ENCODE results near the gene PLAAT5.
A peak's percentile ranks its signal among the peaks of the same experiment; 100 is the strongest.

PLAAT5 gene

GRCh38 chr11:63493127-63493526 lies 2.2 kb upstream of the PLAAT5 start:
- Histone ChIP-seq H3K14ac (ENCODE audit: low read length in 2 of 2) (no peak overlapping the region), H3K23ac (ENCODE audit: low read length in 2 of 2) (no peak overlapping the region), H3K18ac (ENCODE audit: low read depth in 1 of 2, low read length in 2 of 2) (no peak overlapping the region), H3K4ac (ENCODE audit: low read depth in 1 of 2, low read length in 2 of 2) (no peak overlapping the region), H3K4me2 (ENCODE audit: low read length, poor library complexity, severe bottlenecking) (no peak overlapping the region), H3K9me3 (ENCODE audit: control insufficient read depth, low read length) (peaks cover 8% of the 10 kb centered on the region), H3K27ac (ENCODE audit: low read length, poor library complexity, severe bottlenecking) (no peak overlapping the region), H3K27me3 (ENCODE audit: control insufficient read depth in 1 of 2, insufficient read depth in 1 of 2, low read length in 2 of 2) (no peaks in the 10 kb centered on the region), H3K9ac (ENCODE audit: low read length) (no peak overlapping the region), H3K36me3 (ENCODE audit: control insufficient read depth in 1 of 2, insufficient read depth in 2 of 2, low read depth in 1 of 2, low read length in 2 of 2) (no peaks in the 10 kb centered on the region), H2BK15ac (ENCODE audit: low read depth, poor library complexity, severe bottlenecking) (no peak overlapping the region), H4K91ac (ENCODE audit: low read length) (no peak overlapping the region), H4K8ac (ENCODE audit: low read length) (no peak overlapping the region), H3K4me3 (ENCODE audit: insufficient read depth in 1 of 2, low read depth in 1 of 2, low read length in 2 of 2) (no peak overlapping the region), H2BK12ac (ENCODE audit: low read length in 2 of 2) (no peak overlapping the region), H2AK5ac (ENCODE audit: low read length, severe bottlenecking) (no peak overlapping the region), H2AFZ (ENCODE audit: low read depth, low read length) (no peak overlapping the region), H2BK120ac (ENCODE audit: low read depth, low read length) (no peak overlapping the region), H3K79me1 (replicated peaks; ENCODE audit: low read length, poor library complexity, severe bottlenecking) (no peaks in the 10 kb centered on the region), H2BK5ac (ENCODE audit: low read depth, low read length, poor library complexity, severe bottlenecking) (no peak overlapping the region), H3K4me1 (ENCODE audit: control insufficient read depth, insufficient read depth, low read depth, low read length) (peaks cover 11% of the 10 kb centered on the region)
- no CpG with 5 or more reads among the region's 1 CpG for WGBS
- no peak for DNase-seq

- WGBS = no CpG with 5 or more reads among the region's 1 CpG
- Histone ChIP-seq H3K4me1 (ENCODE audit: control insufficient read depth, insufficient read depth, low read depth, low read length) (peaks cover 11% of the 10 kb centered on the region), H2BK12ac (ENCODE audit: low read length in 2 of 2) (no peak overlapping the region)
Measured at GRCh38 chr11:63492441-63492840, 1.5 kb upstream of the PLAAT5 start.

GRCh38 chr11:63491636-63492372 lies 837 bp upstream of the PLAAT5 start:
- WGBS = 50% methylated on average over 9 of the region's 11 CpGs
- H3K27ac ChIP-seq (ENCODE audit: low read length, poor library complexity, severe bottlenecking) = no peak overlapping the region
- H3K4me2 ChIP-seq (ENCODE audit: low read length, poor library complexity, severe bottlenecking) = peak overlapping the region; percentile 94
- no peak overlapping the region for H2BK12ac ChIP-seq (ENCODE audit: low read length in 2 of 2)
- H3K18ac ChIP-seq (ENCODE audit: low read depth in 1 of 2, low read length in 2 of 2) = no peak overlapping the region
- H3K9ac ChIP-seq (ENCODE audit: low read length) = peak overlapping the region; percentile 76
- no peak overlapping the region for H2AFZ ChIP-seq (ENCODE audit: low read depth, low read length)
- peak overlapping the region in 1 of 2 experiments; percentile 74 for H3K4me3 ChIP-seq (ENCODE audit: insufficient read depth in 1 of 2, low read depth in 1 of 2, low read length in 2 of 2)
- no peak overlapping the region for H4K8ac ChIP-seq (ENCODE audit: low read length)
- H2BK15ac ChIP-seq (ENCODE audit: low read depth, poor library complexity, severe bottlenecking) = no peak overlapping the region
- H3K27me3 ChIP-seq (ENCODE audit: control insufficient read depth in 1 of 2, insufficient read depth in 1 of 2, low read length in 2 of 2) = no peaks in the 10 kb centered on the region
- peaks cover 11% of the 10 kb centered on the region for H3K4me1 ChIP-seq (ENCODE audit: control insufficient read depth, insufficient read depth, low read depth, low read length)
- no peak for DNase-seq
- H3K4ac ChIP-seq (ENCODE audit: low read depth in 1 of 2, low read length in 2 of 2) = no peak overlapping the region
- no peaks in the 10 kb centered on the region for H3K9me3 ChIP-seq (ENCODE audit: control insufficient read depth, low read length)
- no peaks in the 10 kb centered on the region for H3K79me1 ChIP-seq (replicated peaks; ENCODE audit: low read length, poor library complexity, severe bottlenecking)
- H4K91ac ChIP-seq (ENCODE audit: low read length) = no peak overlapping the region
- no peak overlapping the region for H2AK5ac ChIP-seq (ENCODE audit: low read length, severe bottlenecking)
- H2BK120ac ChIP-seq (ENCODE audit: low read depth, low read length) = no peak overlapping the region
- H2BK5ac ChIP-seq (ENCODE audit: low read depth, low read length, poor library complexity, severe bottlenecking) = no peak overlapping the region
- H3K36me3 ChIP-seq (ENCODE audit: control insufficient read depth in 1 of 2, insufficient read depth in 2 of 2, low read depth in 1 of 2, low read length in 2 of 2) = no peaks in the 10 kb centered on the region
- no peak overlapping the region for H3K23ac ChIP-seq (ENCODE audit: low read length in 2 of 2)
- no peak overlapping the region for H3K14ac ChIP-seq (ENCODE audit: low read length in 2 of 2)

More at GRCh38 chr11:63492441-63492840, 1.5 kb upstream of the PLAAT5 start:
- Histone ChIP-seq H4K91ac (ENCODE audit: low read length) (no peak overlapping the region), H3K79me1 (replicated peaks; ENCODE audit: low read length, poor library complexity, severe bottlenecking) (no peaks in the 10 kb centered on the region), H3K4me2 (ENCODE audit: low read length, poor library complexity, severe bottlenecking) (no peak overlapping the region), H3K4ac (ENCODE audit: low read depth in 1 of 2, low read length in 2 of 2) (no peak overlapping the region), H3K23ac (ENCODE audit: low read length in 2 of 2) (no peak overlapping the region), H2AK5ac (ENCODE audit: low read length, severe bottlenecking) (no peak overlapping the region), H3K9ac (ENCODE audit: low read length) (no peak overlapping the region), H4K8ac (ENCODE audit: low read length) (no peak overlapping the region), H3K27me3 (ENCODE audit: control insufficient read depth in 1 of 2, insufficient read depth in 1 of 2, low read length in 2 of 2) (no peaks in the 10 kb centered on the region), H2AFZ (ENCODE audit: low read depth, low read length) (no peak overlapping the region), H3K9me3 (ENCODE audit: control insufficient read depth, low read length) (peaks cover 2% of the 10 kb centered on the region), H2BK5ac (ENCODE audit: low read depth, low read length, poor library complexity, severe bottlenecking) (no peak overlapping the region), H3K36me3 (ENCODE audit: control insufficient read depth in 1 of 2, insufficient read depth in 2 of 2, low read depth in 1 of 2, low read length in 2 of 2) (no peaks in the 10 kb centered on the region), H3K14ac (ENCODE audit: low read length in 2 of 2) (no peak overlapping the region), H3K4me3 (ENCODE audit: insufficient read depth in 1 of 2, low read depth in 1 of 2, low read length in 2 of 2) (no peak overlapping the region), H2BK120ac (ENCODE audit: low read depth, low read length) (no peak overlapping the region), H3K27ac (ENCODE audit: low read length, poor library complexity, severe bottlenecking) (no peak overlapping the region), H3K18ac (ENCODE audit: low read depth in 1 of 2, low read length in 2 of 2) (no peak overlapping the region), H2BK15ac (ENCODE audit: low read depth, poor library complexity, severe bottlenecking) (no peak overlapping the region)
- no peak for DNase-seq

GRCh38 chr11:63491240-63491587 lies 247 bp upstream of the PLAAT5 start:
- H3K18ac ChIP-seq (ENCODE audit: low read depth in 1 of 2, low read length in 2 of 2) = no peak overlapping the region
- H4K8ac ChIP-seq (ENCODE audit: low read length) = no peak overlapping the region
- H3K27me3 ChIP-seq (ENCODE audit: control insufficient read depth in 1 of 2, insufficient read depth in 1 of 2, low read length in 2 of 2) = no peaks in the 10 kb centered on the region
- no peaks in the 10 kb centered on the region for H3K79me1 ChIP-seq (replicated peaks; ENCODE audit: low read length, poor library complexity, severe bottlenecking)
- no peak overlapping the region for H3K23ac ChIP-seq (ENCODE audit: low read length in 2 of 2)
- H2AK5ac ChIP-seq (ENCODE audit: low read length, severe bottlenecking) = no peak overlapping the region
- no peak for DNase-seq
- H3K27ac ChIP-seq (ENCODE audit: low read length, poor library complexity, severe bottlenecking) = no peak overlapping the region
- H2BK15ac ChIP-seq (ENCODE audit: low read depth, poor library complexity, severe bottlenecking) = no peak overlapping the region
- no peak overlapping the region for H2BK12ac ChIP-seq (ENCODE audit: low read length in 2 of 2)
- H4K91ac ChIP-seq (ENCODE audit: low read length) = no peak overlapping the region
- H3K14ac ChIP-seq (ENCODE audit: low read length in 2 of 2) = no peak overlapping the region
- peaks cover 2% of the 10 kb centered on the region for H3K9me3 ChIP-seq (ENCODE audit: control insufficient read depth, low read length)
- H2BK5ac ChIP-seq (ENCODE audit: low read depth, low read length, poor library complexity, severe bottlenecking) = peak overlapping the region; percentile 73
- H3K4me1 ChIP-seq (ENCODE audit: control insufficient read depth, insufficient read depth, low read depth, low read length) = peaks cover 11% of the 10 kb centered on the region
- no peaks in the 10 kb centered on the region for H3K36me3 ChIP-seq (ENCODE audit: control insufficient read depth in 1 of 2, insufficient read depth in 2 of 2, low read depth in 1 of 2, low read length in 2 of 2)
- peak overlapping the region; percentile 53 for H2AFZ ChIP-seq (ENCODE audit: low read depth, low read length)
- H3K4me3 ChIP-seq (ENCODE audit: insufficient read depth in 1 of 2, low read depth in 1 of 2, low read length in 2 of 2) = peak overlapping the region; percentile 58 to 74
- H3K4ac ChIP-seq (ENCODE audit: low read depth in 1 of 2, low read length in 2 of 2) = no peak overlapping the region
- no peak overlapping the region for H2BK120ac ChIP-seq (ENCODE audit: low read depth, low read length)
- peak overlapping the region; percentile 94 for H3K4me2 ChIP-seq (ENCODE audit: low read length, poor library complexity, severe bottlenecking)
- 2% methylated on average over 12 of the region's 13 CpGs for WGBS
- peak overlapping the region; percentile 76 for H3K9ac ChIP-seq (ENCODE audit: low read length)
